Neural progenitor cell (in vitro differentiated cells): ENCODE measurements around the gene USP10. TPM values are rescaled to one million over a fixed set of nuclear protein-coding genes. Genes with fewer than 3 reads are reported as not detected.

ENCODE experiments used
- DNase-seq: peaks from one replicate; pipeline ENCODE4 v3.0.0-alpha.2; 2016; ENCODE audit warnings: low spot score
- H2AFZ ChIP-seq: fragments of 200-600 bp; sonication (generic); replicated peaks from 2 replicates; pipeline ENCODE4 v1.6.1; 2016; ENCODE audit warnings: antibody characterized with exemption
- H3F3A ChIP-seq: fragments of 200-600 bp; sonication (generic); 2 replicates; pipeline ENCODE4 v1.6.1; 2016; ENCODE audit warnings: antibody characterized with exemption, low read depth
- H3K27ac ChIP-seq: fragments of 200-600 bp; sonication (generic); 2 replicates; pipeline ENCODE4 v1.5.1; 2016; ENCODE audit warnings: mild to moderate bottlenecking
- H3K27me3 ChIP-seq: fragments of 200-600 bp; sonication (generic); 2 replicates; pipeline ENCODE4 v1.6.1; 2016; ENCODE audit warnings: mild to moderate bottlenecking, moderate library complexity
- H3K36me3 ChIP-seq: fragments of 200-600 bp; sonication (generic); 2 replicates; pipeline ENCODE4 v1.5.1; 2016
- H3K4me1 ChIP-seq: fragments of 200-600 bp; sonication (generic); 2 replicates; pipeline ENCODE4 v1.6.1; 2016; ENCODE audit warnings: mixed run types
- H3K4me2 ChIP-seq: fragments of 200-600 bp; sonication (generic); 2 replicates; pipeline ENCODE4 v1.6.1; 2016
- H3K4me3 ChIP-seq: fragments of 200-600 bp; sonication (generic); 2 replicates; pipeline ENCODE4 v1.5.1; 2016
- H3K79me2 ChIP-seq: fragments of 200-600 bp; sonication (generic); 2 replicates; pipeline ENCODE4 v1.6.1; 2016; ENCODE audit warnings: low read depth
- H3K9ac ChIP-seq: fragments of 200-600 bp; sonication (generic); 2 replicates; pipeline ENCODE4 v1.6.1; 2016
- H3K9me3 ChIP-seq: fragments of 200-600 bp; sonication (generic); 2 replicates; pipeline ENCODE4 v1.5.1; 2016; ENCODE audit warnings: low read depth
- H4K20me1 ChIP-seq: fragments of 200-600 bp; sonication (generic); 2 replicates; pipeline ENCODE4 v1.6.1; 2016; ENCODE audit warnings: low read depth
- H3K27ac Mint-ChIP-seq: 3 replicates; pipeline ENCODE4 v1.8.0; 2021; ENCODE audit warnings: mixed read lengths
- H3K27me3 Mint-ChIP-seq: 2 replicates; pipeline ENCODE4 v1.8.0; 2022; ENCODE audit warnings: low read depth, mild to moderate bottlenecking, inconsistent platforms, moderate library complexity, mixed read lengths; ENCODE audit not compliant: insufficient read depth
- H3K36me3 Mint-ChIP-seq: 3 replicates; pipeline ENCODE4 v1.8.0; 2021; ENCODE audit warnings: mixed read lengths
- H3K4me1 Mint-ChIP-seq: 3 replicates; pipeline ENCODE4 v1.8.0; 2021; ENCODE audit warnings: mixed read lengths
- H3K4me3 Mint-ChIP-seq: 3 replicates; pipeline ENCODE4 v1.8.0; 2021; ENCODE audit warnings: mild to moderate bottlenecking, moderate library complexity, mixed read lengths
- H3K9me3 Mint-ChIP-seq: 3 replicates; pipeline ENCODE4 v1.8.0; 2020; ENCODE audit warnings: mixed read lengths
- EZH2 ChIP-seq: fragments of 200-600 bp; sonication (generic); IDR thresholded peaks from 2 replicates; pipeline ENCODE4 v1.6.1; 2017; ENCODE audit warnings: antibody characterized with exemption, mild to moderate bottlenecking, moderate library complexity
- EZH2phosphoT487 ChIP-seq: fragments of 200-600 bp; sonication (generic); IDR thresholded peaks from 2 replicates; pipeline ENCODE4 v1.6.1; 2017; ENCODE audit warnings: antibody characterized with exemption
- total RNA-seq: library from RNA; depleted of rRNA; stranded (reverse); fragments of >200 nt; gene quantifications from 2 replicates; pipeline ENCODE4 v1.2.3, GENCODE V29; 2015; ENCODE audit warnings: low replicate concordance
- TF ChIP-seq, protein P1 (sequence below): fragments of 200-600 bp; sonication (generic); IDR thresholded peaks from 2 replicates; pipeline ENCODE4 v1.5.1; 2017; ENCODE audit warnings: antibody characterized with exemption, mild to moderate bottlenecking

The USP10 gene
- total RNA-seq, 1 donor from 2014 or later = 130 TPM

DNA sequence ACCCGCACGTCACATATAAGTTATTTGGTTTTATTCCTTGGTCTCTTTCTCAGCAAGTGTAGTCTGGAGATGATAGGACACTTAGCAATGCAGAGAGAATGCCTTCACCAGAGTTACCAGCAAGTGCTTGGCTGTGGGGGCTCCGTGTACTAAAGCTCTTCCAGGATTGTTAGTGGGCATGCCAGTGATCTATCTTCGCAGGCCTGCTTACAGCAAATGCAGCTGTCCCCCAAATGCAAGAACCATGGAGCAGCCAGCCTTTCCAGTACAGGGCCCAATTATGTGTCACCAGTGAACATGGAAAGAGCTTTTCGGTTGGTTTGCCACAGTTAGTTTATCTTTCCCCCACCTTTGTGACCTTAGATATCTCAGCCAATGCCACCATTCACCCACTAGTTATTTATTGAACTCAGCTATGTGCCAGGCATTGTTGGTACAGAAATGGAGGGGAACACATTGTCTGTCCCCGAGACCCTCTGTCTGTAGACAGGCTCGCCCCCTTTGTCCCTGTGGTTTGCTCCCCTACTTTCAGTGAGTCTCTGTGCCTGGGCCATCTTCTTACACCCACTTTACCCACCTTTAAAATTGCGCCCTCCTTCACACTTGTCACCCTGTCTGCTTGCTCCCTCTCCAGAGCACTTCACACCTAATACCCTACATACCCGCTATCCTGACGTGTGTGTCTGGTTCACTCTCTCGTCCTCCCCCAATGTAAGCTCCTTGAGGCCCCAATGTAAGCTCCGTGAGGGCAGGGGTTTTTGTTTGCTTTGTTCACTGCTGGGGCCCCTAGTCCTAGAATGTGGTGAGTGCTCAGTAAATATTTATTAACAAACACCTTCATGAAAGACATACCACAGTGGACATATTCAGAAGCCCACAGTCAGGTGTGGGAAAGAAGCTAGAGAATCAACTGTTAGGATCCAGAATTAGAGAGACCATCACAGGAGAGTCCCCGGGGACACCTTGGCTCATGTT, 13.3 kb downstream of the USP10 start:
- Histone ChIP-seq H3K9me3 (no peaks in the 10 kb centered on the region), H2AFZ (no peak overlapping the region), H3K4me3 (no peak overlapping the region), H4K20me1 (peaks cover 100% of the 10 kb centered on the region), H3K4me2 (no peak overlapping the region), H3K79me2 (peaks cover 100% of the 10 kb centered on the region), H3K27ac (no peak overlapping the region), H3K9ac (no peak overlapping the region), H3K4me1 (peaks cover 37% of the 10 kb centered on the region), H3K27me3 (no peaks in the 10 kb centered on the region), H3F3A (no peaks in the 10 kb centered on the region), H3K36me3 (no peaks in the 10 kb centered on the region)
- no peak overlapping the region for H3K27ac Mint-ChIP-seq
- H3K4me3 Mint-ChIP-seq = no peak overlapping the region
- H3K27me3 Mint-ChIP-seq = no peaks in the 10 kb centered on the region
- TF ChIP-seq EZH2 (no peak), EZH2phosphoT487 (no peak)
- TF ChIP-seq, protein P1, sequence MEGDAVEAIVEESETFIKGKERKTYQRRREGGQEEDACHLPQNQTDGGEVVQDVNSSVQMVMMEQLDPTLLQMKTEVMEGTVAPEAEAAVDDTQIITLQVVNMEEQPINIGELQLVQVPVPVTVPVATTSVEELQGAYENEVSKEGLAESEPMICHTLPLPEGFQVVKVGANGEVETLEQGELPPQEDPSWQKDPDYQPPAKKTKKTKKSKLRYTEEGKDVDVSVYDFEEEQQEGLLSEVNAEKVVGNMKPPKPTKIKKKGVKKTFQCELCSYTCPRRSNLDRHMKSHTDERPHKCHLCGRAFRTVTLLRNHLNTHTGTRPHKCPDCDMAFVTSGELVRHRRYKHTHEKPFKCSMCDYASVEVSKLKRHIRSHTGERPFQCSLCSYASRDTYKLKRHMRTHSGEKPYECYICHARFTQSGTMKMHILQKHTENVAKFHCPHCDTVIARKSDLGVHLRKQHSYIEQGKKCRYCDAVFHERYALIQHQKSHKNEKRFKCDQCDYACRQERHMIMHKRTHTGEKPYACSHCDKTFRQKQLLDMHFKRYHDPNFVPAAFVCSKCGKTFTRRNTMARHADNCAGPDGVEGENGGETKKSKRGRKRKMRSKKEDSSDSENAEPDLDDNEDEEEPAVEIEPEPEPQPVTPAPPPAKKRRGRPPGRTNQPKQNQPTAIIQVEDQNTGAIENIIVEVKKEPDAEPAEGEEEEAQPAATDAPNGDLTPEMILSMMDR = no peak
- DNase-seq = no peak
- peaks cover 31% of the 10 kb centered on the region for H3K4me1 Mint-ChIP-seq
- H3K36me3 Mint-ChIP-seq = peaks cover 19% of the 10 kb centered on the region
- H3K9me3 Mint-ChIP-seq = no peaks in the 10 kb centered on the region

DNA sequence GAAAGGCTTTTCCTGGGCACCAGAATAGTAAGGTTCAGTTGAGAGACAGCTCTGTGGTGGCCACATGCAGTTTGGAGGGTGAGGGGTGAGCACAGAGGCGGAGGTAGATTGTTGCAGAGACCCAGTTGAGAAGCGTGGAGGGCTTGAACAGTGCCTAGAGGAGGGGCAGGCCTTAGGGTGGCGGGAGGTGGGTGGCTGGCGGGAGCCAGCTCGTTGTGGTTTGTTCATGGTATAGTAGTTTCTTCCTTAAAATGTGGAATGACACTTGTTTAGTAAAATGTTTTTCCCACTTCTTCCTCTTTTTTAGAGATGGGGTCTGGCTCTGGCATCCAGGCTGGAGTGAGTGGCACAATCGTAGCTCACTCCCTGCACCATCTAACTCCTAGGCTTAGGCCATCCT, 14.2 kb downstream of the USP10 start:
- H3K27me3 ChIP-seq = no peaks in the 10 kb centered on the region
- Mint-ChIP-seq H3K27me3 (no peaks in the 10 kb centered on the region), H3K4me3 (no peak overlapping the region), H3K36me3 (peaks cover 16% of the 10 kb centered on the region), H3K4me1 (peaks cover 26% of the 10 kb centered on the region), H3K9me3 (no peaks in the 10 kb centered on the region), H3K27ac (no peak overlapping the region)
- H3F3A ChIP-seq = no peaks in the 10 kb centered on the region
- no peaks in the 10 kb centered on the region for H3K36me3 ChIP-seq
- peaks cover 33% of the 10 kb centered on the region for H3K4me1 ChIP-seq
- no peaks in the 10 kb centered on the region for H3K9me3 ChIP-seq
- no peak for DNase-seq
- H3K79me2 ChIP-seq = peaks cover 100% of the 10 kb centered on the region
- no peak overlapping the region for H3K4me2 ChIP-seq
- peaks cover 100% of the 10 kb centered on the region for H4K20me1 ChIP-seq
- H2AFZ ChIP-seq = no peak overlapping the region
- TF ChIP-seq, protein P1 = no peak
- TF ChIP-seq EZH2phosphoT487 = no peak
- TF ChIP-seq EZH2 = no peak
- H3K9ac ChIP-seq = no peak overlapping the region
- no peak overlapping the region for H3K4me3 ChIP-seq
- peak overlapping the region; percentile 49 for H3K27ac ChIP-seq

DNA sequence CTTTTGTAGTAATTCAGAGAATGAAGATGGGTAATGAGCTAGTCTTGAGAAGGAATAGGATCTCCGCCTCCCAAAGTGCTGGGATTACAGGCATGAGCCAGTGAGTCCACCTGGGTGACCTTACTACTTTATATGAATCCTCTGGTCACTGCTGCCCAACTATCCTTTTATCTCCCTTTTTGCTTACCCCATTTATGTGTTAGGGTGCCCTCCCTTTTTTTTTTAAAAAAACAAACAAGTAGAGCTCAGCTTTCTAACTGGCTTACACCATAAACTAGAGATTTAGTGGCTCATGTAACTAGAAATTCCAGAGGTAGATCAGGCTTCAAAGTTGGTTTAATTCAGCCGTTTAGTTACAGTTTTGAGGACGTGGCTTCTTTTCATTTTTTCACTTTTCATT, 15.6 kb downstream of the USP10 start:
- H4K20me1 ChIP-seq = peaks cover 100% of the 10 kb centered on the region
- Mint-ChIP-seq H3K9me3 (no peaks in the 10 kb centered on the region), H3K36me3 (peaks cover 22% of the 10 kb centered on the region), H3K4me1 (peaks cover 29% of the 10 kb centered on the region), H3K27me3 (no peaks in the 10 kb centered on the region), H3K27ac (no peak overlapping the region), H3K4me3 (no peak overlapping the region)
- peak overlapping the region; percentile 30 for H3K4me2 ChIP-seq
- no peak for DNase-seq
- no peaks in the 10 kb centered on the region for H3K36me3 ChIP-seq
- H3K4me1 ChIP-seq = peaks cover 29% of the 10 kb centered on the region
- no peaks in the 10 kb centered on the region for H3K9me3 ChIP-seq
- H3K27ac ChIP-seq = no peak overlapping the region
- H3K79me2 ChIP-seq = peaks cover 100% of the 10 kb centered on the region
- H3K9ac ChIP-seq = peak overlapping the region; percentile 5
- no peak overlapping the region for H3K4me3 ChIP-seq
- no peaks in the 10 kb centered on the region for H3K27me3 ChIP-seq
- TF ChIP-seq, protein P1 = no peak
- no peak for TF ChIP-seq EZH2phosphoT487
- no peak for TF ChIP-seq EZH2
- no peak overlapping the region for H2AFZ ChIP-seq
- no peaks in the 10 kb centered on the region for H3F3A ChIP-seq
